Left lung (tissue), 10 donors: Measurements from ENCODE around the gene ADGRG7. TPM values are rescaled to one million over a fixed set of nuclear protein-coding genes. Genes with fewer than 3 reads are reported as not detected.

Experiments used
- ATAC-seq: fragments of 200-7000 bp; cut with Tn5 transposase; one replicate; pipeline ENCODE4 v1.9.1; 2020; ENCODE audit warnings: moderate library complexity
- DNase-seq, 4 donors: peaks; one replicate each; pipeline ENCODE4 v3.0.0-alpha.2; 2013 to 2020
- H3K27ac ChIP-seq, 2 donors: fragments of 200-600 bp; sonication (generic) in 1 of 2; one replicate each; pipeline versions ENCODE4 v1.5.0 to v1.8.0; 2020 to 2021
- H3K27me3 ChIP-seq, 2 donors: fragments of 200-600 bp; sonication (generic) in 1 of 2; one replicate each; pipeline versions ENCODE4 v1.5.0 to v1.8.0; 2020 to 2021
- H3K36me3 ChIP-seq, 2 donors: fragments of 200-600 bp; sonication (generic) in 1 of 2; one replicate each; pipeline versions ENCODE4 v1.5.0 to v1.8.0; 2020 to 2021
- H3K4me1 ChIP-seq, 2 donors: fragments of 200-600 bp; one replicate each; pipeline ENCODE4 v1.8.0; 2021
- H3K4me3 ChIP-seq, 2 donors: fragments of 200-600 bp; sonication (generic) in 1 of 2; one replicate each; pipeline versions ENCODE4 v1.5.0 to v1.8.0; 2020 to 2021; ENCODE audit warnings: mild to moderate bottlenecking in 1 of 2
- H3K9me3 ChIP-seq, 2 donors: fragments of 200-600 bp; sonication (generic) in 1 of 2; one replicate each; pipeline versions ENCODE4 v1.5.0 to v1.8.0; 2020 to 2021
- intact Hi-C, 2 donors: fragments of 100-400 bp; cut with DNase I; formaldehyde crosslinking; loops; one replicate each; pipeline versions ENCODE4 v1.11.2 to v1.14.2; 2022
- polyA plus RNA-seq, 6 donors: library from polyadenylated mRNA; unstranded; fragments of 120-200 nt; gene quantifications; one replicate each; pipeline ENCODE4 v1.2.1, GENCODE V29; 2013; ENCODE audit not compliant: insufficient read length in 6 of 6
- total RNA-seq, 2 donors: library from RNA; stranded (reverse); fragmentation: NEBNext Ultra II Directional; extraction: Animal tissue kit (Norgen Biotek cat#: 25700); gene quantifications; one replicate each; pipeline ENCODE4 v1.2.1, GENCODE V29; 2021
- TF ChIP-seq, protein P1 (sequence below), 2 donors: fragments of 200-600 bp; sonication (generic) in 1 of 2; IDR thresholded peaks; one replicate each; pipeline versions ENCODE4 v1.5.0 to v1.8.0; 2021; ENCODE audit warnings: antibody characterized with exemption in 2 of 2
- donor health status: DM: no; HTN: yes; CAD: no.
- donor health status: DM: no; HTN: no; CAD: no.

The ADGRG7 gene
- total and polyA plus RNA-seq, 8 donors, result not detected

DNA sequence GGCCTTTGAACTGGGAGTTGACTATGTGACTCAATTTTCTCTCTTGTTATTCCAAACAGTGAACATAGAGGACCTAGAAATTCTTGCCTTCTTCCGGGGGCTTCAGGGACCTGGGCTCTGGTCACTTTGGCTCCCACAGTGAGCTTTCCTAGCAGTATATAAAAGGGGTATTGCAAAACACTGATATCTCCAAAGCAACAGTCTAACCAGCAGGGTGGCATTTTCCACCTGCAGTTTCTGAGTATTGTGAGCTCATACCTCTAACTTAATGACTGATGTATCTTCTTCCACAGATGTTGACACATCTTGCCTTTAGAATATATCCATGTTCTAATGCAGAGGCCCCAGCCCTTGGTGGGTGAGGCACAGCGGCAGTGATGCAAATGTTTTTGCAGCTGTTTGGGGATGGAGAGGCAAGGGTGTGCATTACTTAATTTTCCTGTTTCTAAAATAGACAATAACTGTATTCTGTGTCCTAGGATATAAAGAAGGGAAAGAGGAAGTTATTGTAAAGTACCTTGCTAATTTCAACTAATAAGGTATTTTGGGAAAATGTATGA, 45.7 kb upstream of the ADGRG7 start:
- H3K36me3 ChIP-seq, result no peaks in the 10 kb centered on the region
- no peaks in the 10 kb centered on the region for H3K27me3 ChIP-seq
- peaks cover 0 to 10% of the 10 kb centered on the region in 2 donors for H3K4me1 ChIP-seq
- no peak for ATAC-seq
- TF ChIP-seq, protein P1, sequence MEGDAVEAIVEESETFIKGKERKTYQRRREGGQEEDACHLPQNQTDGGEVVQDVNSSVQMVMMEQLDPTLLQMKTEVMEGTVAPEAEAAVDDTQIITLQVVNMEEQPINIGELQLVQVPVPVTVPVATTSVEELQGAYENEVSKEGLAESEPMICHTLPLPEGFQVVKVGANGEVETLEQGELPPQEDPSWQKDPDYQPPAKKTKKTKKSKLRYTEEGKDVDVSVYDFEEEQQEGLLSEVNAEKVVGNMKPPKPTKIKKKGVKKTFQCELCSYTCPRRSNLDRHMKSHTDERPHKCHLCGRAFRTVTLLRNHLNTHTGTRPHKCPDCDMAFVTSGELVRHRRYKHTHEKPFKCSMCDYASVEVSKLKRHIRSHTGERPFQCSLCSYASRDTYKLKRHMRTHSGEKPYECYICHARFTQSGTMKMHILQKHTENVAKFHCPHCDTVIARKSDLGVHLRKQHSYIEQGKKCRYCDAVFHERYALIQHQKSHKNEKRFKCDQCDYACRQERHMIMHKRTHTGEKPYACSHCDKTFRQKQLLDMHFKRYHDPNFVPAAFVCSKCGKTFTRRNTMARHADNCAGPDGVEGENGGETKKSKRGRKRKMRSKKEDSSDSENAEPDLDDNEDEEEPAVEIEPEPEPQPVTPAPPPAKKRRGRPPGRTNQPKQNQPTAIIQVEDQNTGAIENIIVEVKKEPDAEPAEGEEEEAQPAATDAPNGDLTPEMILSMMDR (IDR thresholded peaks at IDR 0.05), result no peak
- no peak overlapping the region for H3K27ac ChIP-seq
- DNase-seq, result no peak
- intact Hi-C loops, result no loop called here
- no peaks in the 10 kb centered on the region for H3K9me3 ChIP-seq
- no peak overlapping the region for H3K4me3 ChIP-seq

DNA sequence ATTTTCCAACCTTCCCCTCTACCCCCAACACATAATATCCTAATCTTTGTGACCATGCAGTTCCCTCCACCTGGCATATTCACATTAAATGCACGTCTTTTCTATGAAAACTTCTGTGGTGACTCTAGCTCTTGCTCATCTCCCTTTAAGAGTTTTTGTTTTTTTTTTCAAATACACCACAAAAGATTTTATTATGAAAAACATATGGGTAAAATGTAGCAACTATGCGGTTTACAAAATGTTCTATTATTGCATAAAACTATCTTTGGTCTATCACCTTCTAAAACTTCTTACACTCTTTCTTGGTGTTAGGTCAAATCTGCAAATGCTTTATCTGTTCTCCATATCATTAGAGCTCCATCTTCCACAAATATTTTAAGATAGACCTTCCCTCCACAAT, 38.6 kb upstream of the ADGRG7 start:
- Histone ChIP-seq H3K4me3 (no peak overlapping the region), H3K36me3 (no peaks in the 10 kb centered on the region), H3K4me1 (no peaks in the 10 kb centered on the region), H3K27ac (no peak overlapping the region), H3K9me3 (no peaks in the 10 kb centered on the region), H3K27me3 (no peaks in the 10 kb centered on the region)
- ATAC-seq, result no peak
- intact Hi-C loops, result no loop called here
- TF ChIP-seq, protein P1 (IDR thresholded peaks at IDR 0.05), result no peak
- no peak for DNase-seq

DNA sequence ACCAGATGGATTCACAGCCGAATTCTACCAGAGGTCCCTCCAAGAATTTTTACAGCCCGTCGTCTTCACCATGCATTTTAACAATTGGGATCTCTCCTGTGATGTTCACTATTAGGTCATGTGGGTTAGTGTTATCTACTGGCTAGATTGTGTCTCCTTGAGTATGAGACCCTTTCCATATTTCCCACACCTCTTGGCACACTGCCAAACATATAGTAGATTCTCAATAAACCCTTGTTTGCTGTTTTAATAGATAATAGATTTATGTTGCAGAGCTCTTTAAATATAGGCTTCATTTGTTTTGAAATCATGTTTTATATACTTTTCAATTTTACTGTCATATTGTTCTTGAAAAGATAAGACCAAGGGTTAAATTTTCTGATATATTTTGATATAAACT, 34.9 kb upstream of the ADGRG7 start:
- H3K4me3 ChIP-seq, result no peak overlapping the region
- DNase-seq, result no peak
- no peaks in the 10 kb centered on the region for H3K4me1 ChIP-seq
- no peak overlapping the region for H3K27ac ChIP-seq
- no peak for ATAC-seq
- H3K27me3 ChIP-seq, result no peaks in the 10 kb centered on the region
- TF ChIP-seq, protein P1 (IDR thresholded peaks at IDR 0.05), result no peak
- H3K9me3 ChIP-seq, result no peaks in the 10 kb centered on the region
- no peaks in the 10 kb centered on the region for H3K36me3 ChIP-seq
- intact Hi-C loops, result no loop called here

DNA sequence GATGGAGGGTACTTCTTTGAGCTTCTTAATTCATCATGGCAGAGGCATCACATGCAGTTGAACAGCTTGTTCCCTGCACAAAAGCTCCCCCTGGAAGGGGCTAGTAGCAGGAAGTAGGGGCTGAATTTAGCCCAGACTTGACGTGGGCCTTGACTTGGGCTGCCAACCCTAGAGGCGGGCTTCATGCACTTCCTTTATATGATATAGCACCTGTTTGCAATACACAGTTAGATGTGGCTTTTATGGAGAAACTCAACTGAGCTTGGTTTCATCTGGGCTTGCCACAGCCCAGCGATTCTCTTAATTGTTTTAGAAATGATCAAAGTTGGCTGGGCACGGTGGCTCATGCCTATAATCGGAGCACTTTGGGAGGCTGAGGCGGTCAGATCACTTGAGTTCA, 33.7 kb upstream of the ADGRG7 start:
- ATAC-seq (no peak), DNase-seq (no peak)
- intact Hi-C loops, result no loop called here

DNA sequence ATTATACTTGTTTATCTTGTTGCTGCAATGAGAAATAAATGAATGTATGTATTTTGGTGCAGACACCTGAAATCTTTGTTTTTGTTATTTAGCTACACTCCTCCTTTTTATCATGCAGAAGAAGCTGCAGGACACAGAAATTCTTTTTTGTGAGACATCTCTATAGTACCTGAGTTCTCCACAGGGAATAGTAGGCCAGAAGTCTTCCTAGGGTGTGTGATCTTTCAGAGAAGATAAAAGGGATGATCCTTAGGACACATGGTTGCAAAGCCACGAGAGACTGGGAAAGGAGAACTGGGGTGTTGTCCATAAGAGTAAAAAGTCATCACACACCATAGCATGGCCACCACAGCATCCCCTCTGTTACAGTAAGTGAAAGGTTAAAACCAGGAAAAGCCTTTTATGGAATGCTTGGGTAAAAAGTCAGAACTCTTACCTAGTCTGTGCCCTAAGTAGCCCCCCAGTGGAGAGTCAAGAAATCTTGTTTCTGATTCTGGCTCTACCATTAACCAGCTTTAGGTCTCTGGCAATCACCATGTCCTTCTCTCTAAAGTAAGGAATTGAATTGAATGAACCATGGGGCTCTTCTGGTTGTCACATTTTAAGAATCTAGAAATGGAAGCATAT, 31.9 kb upstream of the ADGRG7 start:
- Histone ChIP-seq H3K4me1 (no peaks in the 10 kb centered on the region), H3K36me3 (no peaks in the 10 kb centered on the region), H3K9me3 (no peaks in the 10 kb centered on the region), H3K27ac (no peak overlapping the region), H3K27me3 (no peaks in the 10 kb centered on the region), H3K4me3 (no peak overlapping the region)
- ATAC-seq (no peak), DNase-seq (no peak)
- intact Hi-C loops, result no loop called here
- TF ChIP-seq, protein P1 (IDR thresholded peaks at IDR 0.05), result no peak

More for the DNA sequence above, 33.7 kb upstream of the ADGRG7 start:
- Histone ChIP-seq H3K9me3 (no peaks in the 10 kb centered on the region), H3K27me3 (no peaks in the 10 kb centered on the region), H3K4me1 (no peaks in the 10 kb centered on the region), H3K4me3 (no peak overlapping the region), H3K36me3 (no peaks in the 10 kb centered on the region), H3K27ac (no peak overlapping the region)
- TF ChIP-seq, protein P1 (IDR thresholded peaks at IDR 0.05), result no peak
